Measurements from ENCODE around the gene GDPGP1. TPM values are rescaled to one million over a fixed set of nuclear protein-coding genes. Genes with fewer than 3 reads are reported as not detected.
A peak's percentile ranks its signal among the peaks of the same experiment; 100 is the strongest.
"Not testable (repeated sequence)": the region's sequence is repeated elsewhere in the genome, so short reads cannot be mapped to it uniquely, and the experiment has no call there.

The GDPGP1 gene
- total RNA-seq, 2 experiments from 2014 or later, result 12.9 to 22.3 TPM

DNA sequence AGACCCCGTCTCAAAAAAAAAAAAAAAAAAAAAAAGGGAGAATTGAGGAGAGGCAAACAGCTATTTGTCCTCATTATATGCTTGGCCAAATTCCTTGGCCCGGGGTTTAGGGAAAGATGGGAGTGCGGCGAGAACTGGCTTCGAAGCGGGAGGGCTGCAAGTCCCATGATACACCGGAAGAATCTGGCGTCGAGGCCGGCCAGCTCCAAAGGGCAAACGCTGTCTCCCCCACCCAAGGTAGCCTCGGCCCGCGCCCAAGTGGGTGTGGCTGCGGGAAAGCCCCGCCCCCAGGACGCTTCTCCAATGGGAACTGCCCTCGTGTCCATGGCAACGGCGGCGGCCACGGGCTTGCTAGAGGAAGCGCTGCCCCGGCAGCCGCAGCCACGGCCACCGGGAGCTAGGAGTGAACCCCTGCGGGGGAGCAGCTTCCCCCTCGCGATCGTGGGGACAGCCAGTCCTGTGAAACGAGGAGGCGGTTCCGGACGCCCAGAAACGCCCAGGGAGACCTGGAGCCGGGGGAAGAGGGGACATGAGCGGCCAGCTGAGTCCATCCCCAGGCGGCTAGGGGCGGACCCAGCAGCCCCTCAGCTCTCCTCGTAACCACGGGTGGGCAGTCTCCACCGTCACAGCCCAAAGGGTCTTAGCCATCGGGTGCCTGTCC, 15.3 kb downstream of the GDPGP1 start, which contains the start of gene TTLL13:
TTLL13 (plus strand) TSS at position 354 of the 661 bp plus-strand sequence. CDS start 1,075 bp downstream, outside the sequence.
- Histone ChIP-seq H3K36me3 (ENCODE audit: insufficient read depth, low read length) (no peaks in the 10 kb centered on the region), H3K27ac (ENCODE audit: low read depth, low read length, poor library complexity, severe bottlenecking) (no peak within 1 kb of the TSS), H3K4me1 (ENCODE audit: insufficient read depth, low read length, poor library complexity, severe bottlenecking) (peaks cover 6% of the 10 kb centered on the region), H3K9me2 (ENCODE audit: insufficient read depth, low read length) (no peaks in the 10 kb centered on the region), H3K4me2 (ENCODE audit: low read length) (peak within 1 kb of the TSS; percentile 57), H4K20me1 (ENCODE audit: insufficient read depth, low read length) (no peaks in the 10 kb centered on the region), H2AFZ (ENCODE audit: low read length) (peak within 1 kb of the TSS; percentile 28; the same call in 1 of the 2 replicates), H3K79me2 (ENCODE audit: insufficient read depth, low read depth, low read length) (no peaks in the 10 kb centered on the region), H3K4me3 (ENCODE audit: low read depth, low read length, poor library complexity, severe bottlenecking) (peak within 1 kb of the TSS; percentile 54), H3K9me3 (ENCODE audit: low read length) (no peaks in the 10 kb centered on the region)
- ChIA-PET POLR2A (interaction anchor here (0.7 kb wide), 3 partner anchors 13 to 675 kb away, joined by 3 to 9 read pairs (median 4); no protein-coding TSS in a partner anchor), CTCF (ENCODE audit: unreplicated experiment) (interaction anchor here (0.6 to 1.0 kb wide), 2 partner anchors 13 to 130 kb away, joined by 3 read pairs; no protein-coding TSS in a partner anchor)
- DNase-seq (ENCODE audit: low spot score), result peak; percentile 65
- intact Hi-C loops (cut with micrococcal nuclease; ENCODE audit: unreplicated experiment), result no loop called here
- no TSS peak for BruUV-seq (replicated peaks)
- no peak for TF ChIP-seq EZH2phosphoT487 (IDR thresholded peaks at IDR 0.05; ENCODE audit: borderline replicate concordance, low read depth, low read length)
- TF ChIP-seq CTCF (conservative IDR thresholded peaks at IDR 0.05; ENCODE audit: low read length), result no peak

DNA sequence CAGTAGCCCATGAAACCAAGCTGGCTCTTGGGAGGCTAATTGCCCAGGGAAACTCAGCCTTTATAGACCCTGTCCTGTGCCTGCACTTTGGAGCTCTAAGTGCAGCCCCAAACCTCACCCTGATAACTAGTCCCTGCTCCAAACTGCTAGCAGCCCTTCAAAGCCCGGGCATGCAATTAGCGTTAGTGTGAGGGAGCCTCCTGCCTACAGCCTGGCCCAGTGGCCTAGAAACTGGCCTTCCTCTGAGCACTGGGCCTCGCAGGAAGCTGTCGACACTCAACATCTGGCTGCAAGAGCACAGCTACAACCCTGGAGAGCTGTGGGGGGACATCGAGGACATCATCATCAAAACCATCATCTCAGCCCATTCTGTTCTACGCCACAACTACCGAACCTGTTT, 23.8 kb downstream of the GDPGP1 start:
- H4K20me1 ChIP-seq (ENCODE audit: insufficient read depth, low read length), result no peaks in the 10 kb centered on the region
- no peak overlapping the region for H2AFZ ChIP-seq (ENCODE audit: low read length)
- intact Hi-C loops (cut with micrococcal nuclease; ENCODE audit: unreplicated experiment), result no loop called here
- POLR2A ChIA-PET, result interaction anchor here (0.9 kb wide), 1 partner anchor 24 kb away, joined by 4 read pairs; the partner anchor contains the start of genes CIB1 and GDPGP1
- no peaks in the 10 kb centered on the region for H3K79me2 ChIP-seq (ENCODE audit: insufficient read depth, low read depth, low read length)
- no peaks in the 10 kb centered on the region for H3K9me3 ChIP-seq (ENCODE audit: low read length)
- no peak overlapping the region for H3K4me2 ChIP-seq (ENCODE audit: low read length)
- CTCF ChIA-PET (ENCODE audit: unreplicated experiment), result no interaction called here
- TF ChIP-seq EZH2phosphoT487 (IDR thresholded peaks at IDR 0.05; ENCODE audit: borderline replicate concordance, low read depth, low read length), result no peak
- TF ChIP-seq CTCF (conservative IDR thresholded peaks at IDR 0.05; ENCODE audit: low read length), result no peak
- BruUV-seq (replicated peaks), result no TSS peak
- no peak for DNase-seq (ENCODE audit: low spot score)
- H3K9me2 ChIP-seq (ENCODE audit: insufficient read depth, low read length), result no peaks in the 10 kb centered on the region
- H3K4me3 ChIP-seq (ENCODE audit: low read depth, low read length, poor library complexity, severe bottlenecking), result no peak overlapping the region
- no peak overlapping the region for H3K27ac ChIP-seq (ENCODE audit: low read depth, low read length, poor library complexity, severe bottlenecking)
- H3K4me1 ChIP-seq (ENCODE audit: insufficient read depth, low read length, poor library complexity, severe bottlenecking), result no peaks in the 10 kb centered on the region
- H3K36me3 ChIP-seq (ENCODE audit: insufficient read depth, low read length), result no peaks in the 10 kb centered on the region

GRCh38 chr15:90259524-90259923, 25.5 kb downstream of the GDPGP1 start:
- Histone ChIP-seq H2AFZ (ENCODE audit: low read length) (no peak overlapping the region), H3K36me3 (ENCODE audit: insufficient read depth, low read length) (no peaks in the 10 kb centered on the region), H3K4me1 (ENCODE audit: insufficient read depth, low read length, poor library complexity, severe bottlenecking) (peaks cover 12% of the 10 kb centered on the region), H3K27ac (ENCODE audit: low read depth, low read length, poor library complexity, severe bottlenecking) (no peak overlapping the region), H3K79me2 (ENCODE audit: insufficient read depth, low read depth, low read length) (no peaks in the 10 kb centered on the region), H3K9me3 (ENCODE audit: low read length) (no peaks in the 10 kb centered on the region), H3K9me2 (ENCODE audit: insufficient read depth, low read length) (no peaks in the 10 kb centered on the region), H3K4me2 (ENCODE audit: low read length) (no peak overlapping the region), H4K20me1 (ENCODE audit: insufficient read depth, low read length) (no peaks in the 10 kb centered on the region), H3K4me3 (ENCODE audit: low read depth, low read length, poor library complexity, severe bottlenecking) (no peak overlapping the region)
- DNase-seq (ENCODE audit: low spot score), result no peak
- ChIA-PET POLR2A (no interaction called here), CTCF (ENCODE audit: unreplicated experiment) (no interaction called here)
- no TSS peak for BruUV-seq (replicated peaks)
- intact Hi-C loops (cut with micrococcal nuclease; ENCODE audit: unreplicated experiment), result no loop called here
- no peak for TF ChIP-seq CTCF (conservative IDR thresholded peaks at IDR 0.05; ENCODE audit: low read length)
- no peak for TF ChIP-seq EZH2phosphoT487 (IDR thresholded peaks at IDR 0.05; ENCODE audit: borderline replicate concordance, low read depth, low read length)

DNA sequence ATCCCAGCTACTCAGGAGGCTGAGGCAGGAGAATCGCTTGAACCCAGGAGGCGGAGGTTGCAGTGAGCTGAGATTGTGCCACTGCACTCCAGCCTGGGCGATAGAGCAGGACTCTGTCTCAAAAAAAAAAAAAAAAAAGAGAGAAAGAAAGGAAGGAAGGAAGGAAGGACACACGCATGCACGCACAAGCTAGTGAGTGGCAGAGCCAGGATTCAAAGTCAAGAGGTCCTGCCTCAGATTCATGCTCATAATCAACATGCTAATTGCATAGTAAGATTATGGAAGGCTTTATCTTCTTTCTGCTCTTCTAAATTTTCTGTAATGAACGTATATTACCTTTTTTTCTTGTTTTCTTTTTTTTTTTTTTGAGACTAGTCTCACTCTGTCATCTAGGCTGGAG, 26.7 kb downstream of the GDPGP1 start:
- H3K9me3 ChIP-seq (ENCODE audit: low read length); CTCF ChIA-PET (ENCODE audit: unreplicated experiment); H3K79me2 ChIP-seq (ENCODE audit: insufficient read depth, low read depth, low read length); DNase-seq (ENCODE audit: low spot score); H4K20me1 ChIP-seq (ENCODE audit: insufficient read depth, low read length); H3K4me2 ChIP-seq (ENCODE audit: low read length); BruUV-seq (replicated peaks); H2AFZ ChIP-seq (ENCODE audit: low read length); H3K9me2 ChIP-seq (ENCODE audit: insufficient read depth, low read length); H3K4me3 ChIP-seq (ENCODE audit: low read depth, low read length, poor library complexity, severe bottlenecking); intact Hi-C loops (cut with micrococcal nuclease; ENCODE audit: unreplicated experiment); H3K27ac ChIP-seq (ENCODE audit: low read depth, low read length, poor library complexity, severe bottlenecking); H3K36me3 ChIP-seq (ENCODE audit: insufficient read depth, low read length): not testable (repeated sequence)
- H3K4me1 ChIP-seq (ENCODE audit: insufficient read depth, low read length, poor library complexity, severe bottlenecking), result peaks cover 16% of the 10 kb centered on the region
- POLR2A ChIA-PET, result interaction anchor here (0.7 to 1.4 kb wide), 2 partner anchors 9 to 27 kb away, joined by 3 to 6 read pairs; partner anchors contain the start of genes CIB1 and GDPGP1
